ENCODE measurements around the gene DDX23. TPM values are rescaled to one million over a fixed set of nuclear protein-coding genes. Genes with fewer than 3 reads are reported as not detected.
"Not testable (repeated sequence)": the region's sequence is repeated elsewhere in the genome, so short reads cannot be mapped to it uniquely, and the experiment has no call there.

Gene DDX23
- total RNA-seq, 1 experiment from 2014 or later = 85.0 TPM

DNA sequence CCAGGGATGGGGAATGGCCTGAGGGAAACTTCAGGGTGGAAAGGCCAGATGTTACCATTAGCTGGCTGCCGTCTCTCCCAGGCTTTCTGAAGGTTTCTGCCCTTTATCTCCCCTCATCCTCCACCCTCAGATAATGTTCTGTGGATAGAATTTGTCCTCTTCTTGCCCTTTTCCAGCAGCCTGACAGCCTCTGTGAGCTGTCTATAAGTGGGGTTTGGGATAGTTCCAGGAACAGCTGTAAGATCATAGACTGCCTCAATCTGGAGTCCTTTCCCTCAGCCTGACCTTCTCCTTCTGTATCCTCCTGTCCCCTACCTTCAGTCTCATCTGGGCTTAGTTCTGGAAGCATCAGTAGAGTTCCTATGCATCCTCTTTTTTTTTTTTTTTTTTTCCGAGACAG, 16.5 kb upstream of the DDX23 start:
- H3K9me3 ChIP-seq = no peaks in the 10 kb centered on the region
- peaks cover 22% of the 10 kb centered on the region for H3K27me3 ChIP-seq
- no peaks in the 10 kb centered on the region for H3K36me3 ChIP-seq
- no peak for DNase-seq
- no peak overlapping the region for H3K4me3 ChIP-seq

DNA sequence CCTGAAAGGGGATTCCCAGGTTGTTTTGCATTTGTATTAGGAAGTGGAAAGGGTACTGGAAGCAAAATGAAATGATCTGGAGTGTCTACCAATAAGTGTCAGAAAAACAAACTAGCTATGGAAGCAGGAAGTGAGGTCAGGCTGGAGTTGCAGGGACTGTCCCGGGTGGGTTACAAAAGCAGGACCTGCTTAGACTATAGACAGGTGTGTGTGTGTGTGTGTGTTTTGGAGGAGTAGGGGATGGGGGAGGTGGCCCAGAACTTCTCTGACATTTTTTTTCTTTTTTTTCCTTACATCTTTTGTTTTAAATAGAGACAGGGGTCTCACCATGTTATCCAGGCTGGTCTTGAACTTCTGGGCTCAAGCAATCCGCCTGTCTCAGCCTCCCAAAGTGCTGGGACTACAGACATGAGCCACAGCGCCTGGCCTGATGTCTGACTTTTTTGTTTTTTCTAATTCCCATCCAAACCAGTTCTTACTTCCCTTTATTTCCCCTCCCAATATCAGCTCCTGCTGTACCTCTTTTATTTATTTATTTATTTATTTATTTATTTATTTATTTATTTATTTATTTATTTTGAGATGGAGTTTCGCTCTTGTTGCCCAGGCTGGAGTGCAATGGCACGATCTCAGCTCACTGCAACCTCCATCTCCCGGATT, 14.2 kb upstream of the DDX23 start:
- H3K4me3 ChIP-seq = peak overlapping the region; percentile 52
- H3K9me3 ChIP-seq = no peaks in the 10 kb centered on the region
- DNase-seq = no peak
- no peaks in the 10 kb centered on the region for H3K36me3 ChIP-seq
- H3K27me3 ChIP-seq = peaks cover 23% of the 10 kb centered on the region

DNA sequence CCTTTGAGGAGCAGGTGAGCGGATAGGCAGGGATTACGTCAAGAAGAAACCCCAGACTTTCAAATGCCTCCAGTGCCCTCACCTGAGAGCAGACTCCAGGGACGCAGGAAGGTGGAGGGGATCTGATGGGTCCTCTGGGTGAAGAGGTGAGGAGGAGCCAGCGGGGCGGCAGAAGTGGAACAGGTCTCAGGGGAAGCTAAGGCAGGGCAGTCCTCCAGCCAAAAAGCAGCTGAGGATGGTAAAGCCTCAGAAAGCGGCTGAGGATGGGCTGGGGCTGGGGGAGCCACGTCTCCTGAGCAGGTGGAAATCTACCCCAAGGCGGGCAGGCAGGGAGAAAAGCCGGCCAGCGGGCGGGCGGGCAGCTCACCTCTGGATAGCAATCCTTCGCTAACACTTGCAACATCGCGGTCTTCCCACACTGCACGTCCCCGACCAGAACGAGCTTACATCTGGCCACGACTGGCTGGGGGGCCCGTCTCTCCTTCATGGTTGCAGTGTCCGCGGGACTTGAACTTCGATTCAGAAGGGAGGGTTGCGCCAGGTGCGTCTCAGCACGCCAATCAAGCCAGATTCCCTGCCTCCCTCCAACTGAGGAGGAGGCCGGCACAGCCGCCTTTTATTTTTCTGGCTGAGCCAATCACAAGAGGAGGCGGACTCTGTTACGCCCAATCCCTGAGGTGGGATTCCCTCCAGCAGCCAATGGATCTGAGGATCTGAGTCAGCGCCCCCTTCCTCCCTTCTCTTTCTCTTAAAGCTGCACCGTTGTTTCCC, 13.5 kb upstream of the DDX23 start, which contains the start of gene RND1:
TSS of gene RND1 (minus strand) at position 590 of the 771 bp plus-strand sequence. CDS start at position 487, 103 bp downstream.
- H3K27me3 ChIP-seq = peaks cover 23% of the 10 kb centered on the region
- peak; percentile 86 for DNase-seq
- no peaks in the 10 kb centered on the region for H3K9me3 ChIP-seq
- no peaks in the 10 kb centered on the region for H3K36me3 ChIP-seq
- peak within 1 kb of the TSS; percentile 52 for H3K4me3 ChIP-seq

DNA sequence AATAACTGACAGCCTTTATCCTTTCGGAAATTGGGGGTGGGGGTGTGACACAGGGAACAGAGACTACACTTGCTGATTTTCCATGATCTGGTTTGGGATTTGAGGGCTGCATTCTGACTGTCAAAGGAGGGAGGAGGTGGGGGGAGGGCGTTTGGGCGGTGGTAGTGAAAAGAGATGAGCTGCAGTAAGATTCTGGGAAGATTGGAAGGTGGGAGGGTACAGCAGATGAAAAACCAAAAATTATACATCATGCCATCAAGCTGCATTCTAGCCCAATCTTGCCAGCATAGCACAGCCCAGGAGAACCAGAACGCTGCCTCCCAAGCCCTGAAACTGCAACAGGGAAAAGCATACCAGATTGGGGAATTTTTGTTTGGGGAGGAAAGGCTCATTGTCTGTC, 11.3 kb upstream of the DDX23 start:
- peaks cover 23% of the 10 kb centered on the region for H3K27me3 ChIP-seq
- no peaks in the 10 kb centered on the region for H3K36me3 ChIP-seq
- H3K9me3 ChIP-seq = no peaks in the 10 kb centered on the region
- H3K4me3 ChIP-seq = no peak overlapping the region
- DNase-seq = no peak

DNA sequence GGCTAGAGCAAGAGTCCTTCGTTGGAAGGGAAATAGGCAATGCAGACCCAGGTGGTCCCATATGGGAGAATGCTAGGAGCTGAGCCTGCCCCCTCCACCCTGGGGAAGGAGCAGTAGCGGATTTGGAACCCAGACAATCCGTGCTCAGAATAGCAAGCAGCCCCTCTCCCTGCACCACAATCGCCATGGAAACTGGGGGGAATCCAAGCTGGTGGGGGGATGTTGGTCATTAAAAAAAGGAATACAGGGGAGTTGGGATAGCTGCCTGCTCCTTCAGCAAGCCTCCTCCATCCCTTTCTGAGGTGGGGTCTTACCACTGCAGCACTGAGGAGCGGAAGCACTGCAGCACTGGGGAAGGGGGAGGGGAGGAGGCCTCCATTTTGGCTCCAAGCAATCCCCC, 10.8 kb upstream of the DDX23 start:
- no peak for DNase-seq
- H3K36me3 ChIP-seq = no peaks in the 10 kb centered on the region
- no peaks in the 10 kb centered on the region for H3K9me3 ChIP-seq
- no peak overlapping the region for H3K4me3 ChIP-seq
- peaks cover 23% of the 10 kb centered on the region for H3K27me3 ChIP-seq

DNA sequence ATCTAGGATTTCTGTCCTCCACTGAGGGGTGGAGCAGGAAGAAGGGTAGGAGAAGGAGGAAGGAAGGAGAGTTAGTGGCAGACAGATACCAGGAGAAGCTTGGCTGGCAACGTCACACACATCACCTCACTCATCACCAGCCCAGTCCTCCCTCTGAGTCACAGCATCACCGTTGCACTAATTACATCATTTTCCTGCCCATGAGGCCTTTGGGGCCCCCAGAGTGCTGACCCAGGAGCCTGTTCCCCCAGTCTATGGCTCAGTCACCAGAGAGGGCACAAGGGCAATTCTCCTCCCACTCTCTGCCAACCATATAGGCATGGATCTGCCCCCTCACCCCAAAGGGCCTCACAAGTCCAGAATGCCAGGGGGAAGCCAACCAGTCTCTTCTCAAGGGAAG, 9.1 kb upstream of the DDX23 start:
- H3K4me3 ChIP-seq = no peak overlapping the region
- peaks cover 23% of the 10 kb centered on the region for H3K27me3 ChIP-seq
- DNase-seq = no peak
- no peaks in the 10 kb centered on the region for H3K36me3 ChIP-seq
- no peaks in the 10 kb centered on the region for H3K9me3 ChIP-seq

DNA sequence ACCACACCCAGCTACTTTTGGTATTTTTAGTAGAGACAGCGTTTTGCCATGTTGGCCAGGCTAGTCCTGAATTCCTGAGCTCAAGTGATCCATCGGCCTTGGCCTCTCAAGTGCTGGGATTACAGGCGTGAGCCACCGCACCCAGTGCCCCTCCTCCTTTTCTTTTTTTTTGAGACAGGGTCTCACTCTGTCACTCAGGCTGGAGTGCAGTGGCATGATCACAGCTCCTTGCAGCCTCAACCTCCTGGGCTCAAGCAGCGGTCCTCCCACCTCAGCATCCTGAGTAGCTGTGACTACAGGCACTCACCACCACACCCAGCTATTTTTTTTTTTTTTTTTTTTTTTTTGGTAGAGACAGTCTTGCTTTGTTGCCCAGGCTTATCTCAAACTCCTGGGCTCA, 8.3 kb upstream of the DDX23 start:
- peaks cover 19% of the 10 kb centered on the region for H3K27me3 ChIP-seq
- H3K9me3 ChIP-seq, H3K36me3 ChIP-seq, DNase-seq, H3K4me3 ChIP-seq: not testable (repeated sequence)

DNA sequence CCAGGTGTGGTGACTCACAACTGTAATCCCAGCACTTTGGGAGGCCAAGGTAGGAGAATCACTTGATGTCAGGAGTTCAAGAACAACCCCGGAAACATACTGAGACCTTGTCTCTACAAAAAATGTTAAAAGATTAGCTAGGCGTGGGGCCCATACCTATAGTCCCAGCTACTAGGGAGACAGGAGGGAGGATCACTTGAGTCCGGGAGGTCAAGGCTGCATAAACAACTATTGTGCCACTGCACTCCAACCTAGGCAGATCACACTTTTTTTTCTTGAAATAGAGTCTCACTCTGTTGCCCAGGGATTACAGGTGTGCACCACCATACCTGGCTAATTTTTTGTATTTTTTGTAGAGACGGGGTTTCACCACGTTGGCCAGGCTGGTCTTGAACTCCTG, 7.6 kb upstream of the DDX23 start:
- peaks cover 13% of the 10 kb centered on the region for H3K27me3 ChIP-seq
- H3K36me3 ChIP-seq = no peaks in the 10 kb centered on the region
- H3K9me3 ChIP-seq = no peaks in the 10 kb centered on the region
- no peak for DNase-seq
- no peak overlapping the region for H3K4me3 ChIP-seq

DNA sequence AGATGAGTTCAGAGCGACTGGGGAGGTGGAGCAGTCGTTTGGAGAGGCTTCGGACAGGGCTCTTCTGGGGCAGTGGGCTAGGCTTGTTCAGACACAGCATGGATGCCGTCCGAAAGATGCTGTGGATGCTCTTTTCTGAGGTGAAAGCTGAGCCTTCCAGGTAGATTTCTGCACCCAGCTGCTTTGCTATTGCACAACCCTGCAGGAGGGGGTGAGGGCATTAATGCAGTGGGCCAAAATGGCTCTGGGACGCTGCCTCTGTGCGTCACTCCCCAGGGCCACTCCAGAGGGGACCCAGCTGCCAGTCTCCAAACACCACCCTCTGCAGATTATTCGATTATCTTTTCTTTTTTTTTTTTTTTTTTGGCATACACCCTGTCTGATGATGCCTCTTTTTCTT, 6.1 kb upstream of the DDX23 start:
- Histone ChIP-seq H3K9me3 (no peaks in the 10 kb centered on the region), H3K36me3 (no peaks in the 10 kb centered on the region), H3K27me3 (no peaks in the 10 kb centered on the region; the same call in 1 of the 2 replicates), H3K4me3 (no peak overlapping the region)
- DNase-seq = no peak

DNA sequence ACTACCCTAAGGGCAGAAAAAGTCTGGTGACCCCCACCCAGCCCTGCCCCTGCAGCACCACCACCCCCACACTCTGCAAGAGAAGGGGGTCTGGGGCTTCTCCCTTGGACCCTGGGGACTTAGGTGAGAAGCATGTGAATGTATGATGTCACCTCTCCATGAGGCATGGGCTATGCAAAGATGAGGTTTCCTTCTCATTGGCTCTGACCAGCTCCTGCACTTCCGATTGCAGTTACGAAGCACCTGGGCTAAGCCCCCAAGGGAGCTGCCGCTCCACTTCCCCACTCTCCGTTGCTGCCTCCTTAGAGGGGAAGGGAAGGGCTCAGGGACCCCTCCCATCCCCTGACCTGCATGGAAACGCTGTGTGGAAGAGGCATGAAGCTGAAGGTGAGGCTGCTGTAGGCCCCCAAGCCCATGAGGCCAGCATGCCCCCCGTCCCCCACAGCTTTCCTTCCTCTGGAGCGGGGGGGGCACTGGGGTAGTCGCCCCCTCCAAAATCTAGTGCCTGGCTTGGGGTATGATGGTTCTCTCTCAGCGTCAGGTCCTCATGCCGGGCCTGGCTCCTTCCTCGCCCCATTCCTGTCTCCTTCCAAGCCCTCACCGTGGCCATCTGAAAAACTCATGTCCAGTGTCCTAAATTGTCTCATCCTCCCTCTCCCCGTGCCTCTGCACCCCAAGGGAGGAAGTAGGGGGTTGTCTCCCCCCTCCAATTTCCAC, 5.5 kb upstream of the DDX23 start:
- Histone ChIP-seq H3K4me3 (no peak overlapping the region), H3K27me3 (no peaks in the 10 kb centered on the region), H3K36me3 (no peaks in the 10 kb centered on the region), H3K9me3 (no peaks in the 10 kb centered on the region)
- DNase-seq = no peak

DNA sequence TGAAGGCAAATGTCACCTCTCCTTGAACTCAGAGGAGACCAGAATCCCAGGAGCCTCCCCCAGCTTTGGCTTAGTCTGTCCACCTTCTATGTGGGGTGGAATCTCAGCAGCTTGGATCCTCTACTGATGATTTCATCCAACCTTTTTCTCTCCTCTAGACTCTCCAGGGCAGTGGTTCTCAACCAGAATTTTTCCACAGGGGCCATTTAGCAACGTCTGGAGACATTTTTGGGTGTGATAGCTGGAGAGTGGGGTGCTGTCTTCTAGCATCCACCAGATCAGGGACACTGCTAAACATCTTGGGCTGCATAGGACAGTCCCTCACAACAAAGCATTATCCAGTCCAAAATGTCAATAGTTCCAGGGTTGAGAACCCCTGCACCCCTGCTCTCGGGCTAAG, 4.4 kb upstream of the DDX23 start:
- H3K9me3 ChIP-seq = no peaks in the 10 kb centered on the region
- H3K27me3 ChIP-seq = no peaks in the 10 kb centered on the region
- DNase-seq = no peak
- no peaks in the 10 kb centered on the region; the same call in 1 of the 2 replicates for H3K36me3 ChIP-seq
- no peak overlapping the region for H3K4me3 ChIP-seq

DNA sequence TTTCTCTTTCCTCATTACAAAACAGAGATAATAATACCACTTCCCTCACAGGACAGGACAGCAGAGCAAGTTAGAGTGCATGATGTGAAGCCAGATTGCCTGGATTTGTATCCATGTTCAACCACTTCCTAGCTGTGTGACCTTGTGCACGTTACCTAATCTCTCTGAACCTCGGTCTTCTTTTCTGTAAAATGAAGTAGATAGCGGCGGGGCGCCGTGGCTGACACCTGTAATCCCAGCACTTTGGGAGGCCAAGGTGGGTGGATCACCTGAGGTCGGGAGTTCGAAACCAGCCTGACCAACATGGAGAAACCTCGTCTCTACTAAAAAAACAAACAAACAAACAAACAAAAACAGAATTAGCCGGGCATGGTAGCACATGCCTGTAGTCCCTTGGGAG, 3.0 kb upstream of the DDX23 start:
- H3K4me3 ChIP-seq, DNase-seq, H3K9me3 ChIP-seq, H3K27me3 ChIP-seq: not testable (repeated sequence)
- H3K36me3 ChIP-seq = peaks cover 11% of the 10 kb centered on the region

DNA sequence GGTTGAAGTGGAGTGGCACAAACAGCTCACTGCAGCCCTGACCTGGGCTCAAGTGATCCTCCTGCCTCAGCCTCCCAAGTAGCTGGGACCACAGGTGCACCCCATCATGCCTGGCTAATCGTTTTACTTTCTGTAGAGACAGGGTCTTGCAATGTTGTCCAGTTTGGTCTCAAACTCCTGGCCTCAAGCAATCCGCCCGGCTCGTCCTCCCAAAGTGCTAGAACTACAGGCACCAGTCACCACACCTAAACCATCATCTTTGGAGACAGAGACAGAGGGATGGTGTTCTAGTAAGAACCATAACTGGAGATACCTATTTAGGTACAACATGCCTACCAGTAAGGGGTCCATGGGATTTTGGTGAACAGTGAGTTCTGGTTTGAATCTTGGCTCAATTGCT, 2.5 kb upstream of the DDX23 start:
- no peak overlapping the region for H3K4me3 ChIP-seq
- H3K9me3 ChIP-seq = no peaks in the 10 kb centered on the region

DNA sequence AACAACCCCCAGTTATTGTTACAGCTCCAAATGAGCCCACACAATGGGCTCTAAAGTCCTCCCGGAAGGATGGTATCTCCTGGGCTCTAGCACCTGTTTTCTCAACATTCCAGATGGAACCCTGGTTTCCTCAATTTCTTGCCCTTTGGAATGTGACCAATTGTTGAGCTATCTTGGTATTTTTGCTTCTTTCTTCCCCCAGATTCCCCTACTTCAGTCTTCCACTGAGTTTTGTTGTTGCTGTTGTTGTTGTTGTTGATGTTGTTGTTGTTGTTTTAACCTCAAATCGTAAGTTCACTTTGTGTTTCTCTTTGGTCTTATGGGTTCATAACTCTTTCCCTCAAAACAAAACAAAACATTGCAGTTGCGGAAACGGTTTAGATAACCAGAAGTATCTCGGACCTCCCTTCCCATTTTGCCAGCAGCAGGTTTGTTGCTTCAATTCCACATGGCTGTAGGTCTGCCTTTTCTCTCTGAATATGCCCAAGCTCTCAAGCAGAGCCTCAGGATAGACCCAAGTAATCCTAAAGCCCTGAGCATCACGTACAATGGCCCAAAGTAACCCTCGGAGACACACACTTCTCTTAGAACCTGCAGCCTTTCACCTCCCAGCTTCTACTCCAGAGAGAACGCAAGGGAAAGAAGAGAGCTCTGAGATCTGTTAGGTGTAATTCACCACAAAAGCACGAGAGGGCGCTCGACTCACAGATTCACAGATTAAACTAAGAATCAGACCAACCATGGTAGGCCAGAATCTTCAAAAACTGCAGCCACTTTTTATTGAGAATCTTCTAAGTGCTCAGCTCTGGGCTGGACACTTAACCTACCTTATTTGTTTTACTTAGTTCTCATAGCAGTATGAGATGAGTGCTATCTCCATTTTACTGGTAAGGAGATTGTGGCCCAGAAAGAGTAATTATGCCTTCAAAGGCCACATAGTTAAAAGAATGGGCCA, 1.0 kb upstream of the DDX23 start:
- Histone ChIP-seq H3K36me3 (peaks cover 16% of the 10 kb centered on the region), H3K4me3 (peak overlapping the region; percentile 89), H3K9me3 (no peaks in the 10 kb centered on the region), H3K27me3 (no peaks in the 10 kb centered on the region)
- DNase-seq = peak; percentile 58

More for the DNA sequence above, 2.5 kb upstream of the DDX23 start:
- peaks cover 11% of the 10 kb centered on the region for H3K36me3 ChIP-seq
- no peak for DNase-seq
- no peaks in the 10 kb centered on the region for H3K27me3 ChIP-seq

DNA sequence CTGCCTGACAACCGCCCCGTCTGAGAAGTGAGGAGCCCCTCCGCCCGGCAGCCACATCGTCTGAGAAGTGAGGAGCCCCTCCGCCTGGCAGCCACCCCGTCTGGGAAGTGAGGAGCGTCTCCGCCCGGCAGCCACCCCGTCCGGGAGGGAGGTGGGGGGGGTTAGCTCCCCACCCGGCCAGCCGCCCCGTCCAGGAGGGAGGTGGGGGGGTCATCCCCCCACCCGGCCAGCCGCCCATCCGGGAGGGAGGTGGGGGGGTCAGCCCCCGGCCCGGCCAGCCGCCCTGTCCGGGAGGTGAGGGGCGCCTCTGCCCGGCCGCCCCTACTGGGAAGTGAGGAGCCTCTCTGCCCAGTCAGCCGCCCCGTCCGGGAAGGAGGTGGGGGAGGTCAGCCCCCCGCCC, 9.9 kb downstream of the DDX23 start:
- H3K36me3 ChIP-seq = peaks cover 59% of the 10 kb centered on the region
- H3K27me3 ChIP-seq, H3K4me3 ChIP-seq, DNase-seq, H3K9me3 ChIP-seq: not testable (repeated sequence)

DNA sequence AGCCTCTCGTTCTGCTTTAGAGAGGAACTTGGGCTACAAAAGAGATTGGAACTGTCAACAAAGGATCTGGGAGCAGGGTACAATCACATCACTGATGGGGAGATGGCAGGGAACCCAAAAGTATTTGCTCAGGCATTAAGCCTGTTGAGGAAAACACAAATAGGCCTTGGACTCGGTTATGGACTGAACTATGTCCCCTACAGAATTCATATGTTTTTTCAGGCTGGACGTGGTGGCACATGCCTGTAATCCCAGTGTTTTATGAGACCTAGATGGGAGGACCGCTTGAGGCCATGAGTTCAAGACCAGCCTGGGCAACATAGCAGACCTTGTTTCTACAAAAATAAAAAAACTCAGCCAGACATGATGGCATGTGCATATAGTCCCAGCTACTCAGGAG, 13.9 kb downstream of the DDX23 start:
- Histone ChIP-seq H3K36me3 (peaks cover 74% of the 10 kb centered on the region), H3K4me3 (no peak overlapping the region), H3K9me3 (no peaks in the 10 kb centered on the region), H3K27me3 (no peaks in the 10 kb centered on the region)
- no peak for DNase-seq
